HepG2 (cell line): ENCODE measurements around the gene JDP2. TPM values are rescaled to one million over a fixed set of nuclear protein-coding genes. Genes with fewer than 3 reads are reported as not detected.
"Not testable (repeated sequence)": the region's sequence is repeated elsewhere in the genome, so short reads cannot be mapped to it uniquely, and the experiment has no call there.

Experiments used
- ATAC-seq: fragments of 200-7000 bp; cut with Tn5 transposase; 3 replicates; pipeline ENCODE4 v1.9.1; 2020; ENCODE audit warnings: mild to moderate bottlenecking, moderate library complexity
- BruUV-seq: library from RNA; stranded (reverse); fragments of 400-500 nt; replicated peaks from 2 replicates; lab custom pipeline; 2021; lab: Mats Ljungman, UMichigan
- CTCF ChIA-PET: fragments of 300-600 bp; formaldehyde crosslinking; extraction: SDS; loops from one replicate; lab custom pipeline; 2021; ENCODE audit warnings: low total read pairs, inconsistent platforms, low intra/inter-chr PET ratio; lab: Yijun Ruan, JAX
- POLR2A ChIA-PET: fragments of 350-600 bp; sonication (Branson Sonifier 250); formaldehyde crosslinking; loops from one replicate; lab custom pipeline; 2020; ENCODE audit warnings: antibody characterized with exemption, inconsistent platforms; lab: Yijun Ruan, JAX
- DNase-seq: peaks from one replicate; pipeline ENCODE4 v3.0.0-alpha.2; 2015; ENCODE audit warnings: low spot score
- FAIRE-seq: peaks from 3 replicates; lab custom pipeline; 2011; peaks lifted over from hg19 to GRCh38; lab: Jason Lieb, UNC
- H2AFZ ChIP-seq: one replicate; pipeline ENCODE4 v1.6.1; 2011; ENCODE audit warnings: low read length, inconsistent platforms
- H3K27ac ChIP-seq: fragments of 300-600 bp; 3 replicates; pipeline ENCODE4 v1.8.0; 2011; ENCODE audit warnings: mixed run types, mild to moderate bottlenecking, mixed read lengths, low read length, inconsistent platforms; ENCODE audit not compliant: insufficient read depth; ENCODE audit errors: extremely low read length
- H3K27me3 ChIP-seq, 2 experiments: fragments of 200-600 bp in 1 of 2; 2 replicates in 1 of 2; 3 replicates in 1 of 2; pipeline versions ENCODE4 v1.6.0 to v1.8.0; 2011; ENCODE audit warnings: low read length in 2 of 2, mild to moderate bottlenecking in 2 of 2, moderate library complexity in 2 of 2, inconsistent platforms in 1 of 2; ENCODE audit not compliant: insufficient read depth in 2 of 2, control insufficient read depth in 1 of 2
- H3K36me3 ChIP-seq, 2 experiments: fragments of 200-600 bp in 1 of 2; replicated peaks in 1 of 2; 2 replicates in 1 of 2; 3 replicates in 1 of 2; pipeline versions ENCODE4 v1.5.1 to v1.8.0; 2011; ENCODE audit warnings: low read length in 2 of 2, inconsistent platforms in 1 of 2; ENCODE audit not compliant: insufficient read depth in 2 of 2, control insufficient read depth in 1 of 2
- H3K4me1 ChIP-seq: 2 replicates; pipeline ENCODE4 v1.5.1; 2012; ENCODE audit warnings: low read length, inconsistent platforms; ENCODE audit not compliant: insufficient read depth
- H3K4me2 ChIP-seq: 2 replicates; pipeline ENCODE4 v1.6.0; 2011; ENCODE audit warnings: low read depth, low read length, inconsistent platforms
- H3K4me3 ChIP-seq, 3 experiments: fragments of 200-600 bp in 1 of 3; sonication (generic), shearing (Covaris generic) in 1 of 3; replicated peaks in 1 of 3; 2 replicates each; pipeline ENCODE4 v1.5.1; 2011 to 2016; ENCODE audit warnings: low read length in 3 of 3, inconsistent platforms in 2 of 3, low read depth in 2 of 3, mild to moderate bottlenecking in 2 of 3, control low read depth in 1 of 3, mixed read lengths in 1 of 3; ENCODE audit not compliant: insufficient read depth in 1 of 3
- H3K79me2 ChIP-seq: one replicate; pipeline ENCODE4 v1.6.1; 2011; ENCODE audit warnings: low read length, inconsistent platforms; ENCODE audit not compliant: insufficient read depth
- H3K9ac ChIP-seq: 2 replicates; pipeline ENCODE4 v1.6.0; 2011; ENCODE audit warnings: mild to moderate bottlenecking, low read depth, low read length, inconsistent platforms; ENCODE audit not compliant: insufficient read depth
- H3K9me3 ChIP-seq: 2 replicates; pipeline ENCODE4 v1.5.1; 2012; ENCODE audit warnings: mild to moderate bottlenecking, low read length
- H4K20me1 ChIP-seq: 2 replicates; pipeline ENCODE4 v1.6.0; 2011; ENCODE audit warnings: inconsistent platforms, mild to moderate bottlenecking, low read length, moderate library complexity; ENCODE audit not compliant: insufficient read depth
- HNF1B ChIP-seq: sonication (generic); formaldehyde crosslinking; IDR thresholded peaks from 2 replicates; pipeline ENCODE4 v1.5.1; 2020; ENCODE audit warnings: mild to moderate bottlenecking, moderate library complexity, missing genetic modification reagents
- NCOA2 ChIP-seq: sonication (generic); formaldehyde crosslinking; IDR thresholded peaks from 2 replicates; pipeline ENCODE4 v1.8.0; 2022; ENCODE audit warnings: inconsistent platforms
- NFKB2 ChIP-seq: sonication (generic); formaldehyde crosslinking; IDR thresholded peaks from 2 replicates; pipeline ENCODE4 v1.4.0; 2020; ENCODE audit warnings: missing genetic modification reagents, borderline replicate concordance
- PRPF4 ChIP-seq: fragments of 200-400 bp; formaldehyde crosslinking; IDR thresholded peaks from 2 replicates; pipeline ENCODE4 v1.6.1; 2016; ENCODE audit warnings: low read length, low read depth; ENCODE audit not compliant: poor library complexity, severe bottlenecking
- PTBP1 ChIP-seq: fragments of 200-400 bp; formaldehyde crosslinking; IDR thresholded peaks from 2 replicates; pipeline ENCODE4 v1.6.1; 2018; ENCODE audit warnings: low read length, low read depth; ENCODE audit not compliant: poor library complexity, severe bottlenecking
- XBP1 ChIP-seq: sonication (generic); formaldehyde crosslinking; IDR thresholded peaks from 2 replicates; pipeline ENCODE4 v1.5.0; 2020; ENCODE audit warnings: missing genetic modification reagents
- ZFAT ChIP-seq: sonication (generic); formaldehyde crosslinking; conservative IDR thresholded peaks from 2 replicates; pipeline ENCODE4 v1.8.1; 2023; ENCODE audit warnings: missing genetic modification reagents, inconsistent platforms
- ZFP36L1 ChIP-seq: sonication (generic); formaldehyde crosslinking; IDR thresholded peaks from 2 replicates; pipeline ENCODE4 v1.8.0; 2022; ENCODE audit warnings: mild to moderate bottlenecking, missing genetic modification reagents, moderate library complexity
- ZNF253 ChIP-seq: sonication (generic); formaldehyde crosslinking; IDR thresholded peaks from 2 replicates; pipeline ENCODE4 v1.8.0; 2022; ENCODE audit warnings: mild to moderate bottlenecking, missing genetic modification reagents, borderline replicate concordance
- ZNF333 ChIP-seq: sonication (generic); formaldehyde crosslinking; IDR thresholded peaks from 2 replicates; pipeline ENCODE4 v1.4.0; 2020; ENCODE audit warnings: mild to moderate bottlenecking, missing genetic modification reagents, borderline replicate concordance
- ZNF567 ChIP-seq: sonication (generic); formaldehyde crosslinking; IDR thresholded peaks from 2 replicates; pipeline ENCODE4 v1.8.1; 2023; ENCODE audit warnings: mild to moderate bottlenecking, missing genetic modification reagents, borderline replicate concordance
- ZNF724P ChIP-seq: sonication (generic); formaldehyde crosslinking; IDR thresholded peaks from 2 replicates; pipeline ENCODE4 v1.8.0; 2022; ENCODE audit warnings: missing genetic modification reagents, borderline replicate concordance
- WGBS: methylation state at CpG from one replicate; pipeline ENCODE4 v1.1.6; 2017; ENCODE audit warnings: low lambda C conversion rate; 5-methylcytosine and 5-hydroxymethylcytosine counted together
- in situ Hi-C: cut with HindIII; loops from 2 replicates; pipeline ENCODE4 v1.10.0; 2017; ENCODE audit warnings: low pct_unique_long_range_greater_than_20kb; ENCODE audit not compliant: extremely low pct_ligation_motif_present
- intact Hi-C: fragments of 100-400 bp; cut with micrococcal nuclease; formaldehyde crosslinking; loops from one replicate; pipeline ENCODE4 v1.10.0; 2022; ENCODE audit not compliant: unreplicated experiment
- polyA plus RNA-seq, 8 experiments: library from polyadenylated mRNA; depleted of rRNA in 3 of 8; stranded (reverse) in 7 of 8; unstranded in 1 of 8; fragments of >200 nt; fragmentation: Illumina TruSeq in 4 of 8; extraction: Trizol in 4 of 8; gene quantifications; 2 replicates each; pipeline versions ENCODE4 v1.2.1 to v1.2.3, GENCODE V29; 2011 to 2016; ENCODE audit warnings: low read depth in 4 of 8, missing spikeins in 1 of 8, mixed read lengths in 1 of 8; ENCODE audit not compliant: insufficient read depth in 1 of 8
- total RNA-seq, 5 experiments: library from RNA; depleted of rRNA; stranded (reverse); fragments of >200 nt; fragmentation: Illumina TruSeq; extraction: Trizol; gene quantifications; 2 replicates each; pipeline ENCODE4 v1.2.3, GENCODE V29; 2016; ENCODE audit warnings: low read depth in 1 of 5

Gene JDP2
- total and polyA plus RNA-seq, 2 of the 13 experiments (the other 11 are each of a cell fraction or from before 2014, with no cell fraction given) = 8.0 to 8.9 TPM

- no peak for FAIRE-seq
- in situ Hi-C loops = no loop called here
- H3K27me3 ChIP-seq = no peaks in the 10 kb centered on the region; a peak in 1 of 5 replicates
Observed at GRCh38 chr14:75381642-75382041, 46.2 kb upstream of the JDP2 start.

GRCh38 chr14:75383219-75383618 is 44.6 kb upstream of the JDP2 start:
- intact Hi-C loops, H3K4me2 ChIP-seq, H3K27ac ChIP-seq, H4K20me1 ChIP-seq, ATAC-seq, in situ Hi-C loops, H3K4me1 ChIP-seq, FAIRE-seq, CTCF ChIA-PET, DNase-seq, H3K27me3 ChIP-seq, H3K4me3 ChIP-seq, H3K9me3 ChIP-seq, H3K36me3 ChIP-seq, H3K9ac ChIP-seq, BruUV-seq, H2AFZ ChIP-seq, H3K79me2 ChIP-seq, POLR2A ChIA-PET: not testable (repeated sequence)
- 49% methylated on average over 9 of the region's 9 CpGs for WGBS

More at GRCh38 chr14:75381642-75382041, 46.2 kb upstream of the JDP2 start:
- no peaks in the 10 kb centered on the region for H3K4me1 ChIP-seq
- intact Hi-C loops = no loop called here
- CTCF ChIA-PET = no interaction called here
- H3K27ac ChIP-seq = no peak overlapping the region
- no peaks in the 10 kb centered on the region for H3K9me3 ChIP-seq
- no peaks in the 10 kb centered on the region for H3K79me2 ChIP-seq
- BruUV-seq = no TSS peak
- no peaks in the 10 kb centered on the region for H4K20me1 ChIP-seq
- TF ChIP-seq ZNF333 (CRISPR knock-in tag) (no peak), ZNF567 (CRISPR knock-in tag) (no peak), ZNF724P (CRISPR knock-in tag) (no peak), HNF1B (no peak), XBP1 (CRISPR knock-in tag) (no peak), ZFAT (no peak), NCOA2 (no peak), PRPF4 (no peak), ZNF253 (no peak), NFKB2 (CRISPR knock-in tag) (no peak), ZFP36L1 (CRISPR knock-in tag) (no peak), PTBP1 (no peak)
- H3K9ac ChIP-seq = no peak overlapping the region
- no peak overlapping the region for H3K4me3 ChIP-seq
- DNase-seq (no peak), ATAC-seq (no peak)
- POLR2A ChIA-PET = no interaction called here
- no peak overlapping the region for H3K4me2 ChIP-seq
- no peak overlapping the region for H2AFZ ChIP-seq
- no peaks in the 10 kb centered on the region for H3K36me3 ChIP-seq
